KOPT-K1 (cell line): ENCODE data around the gene LIMCH1.
"Not testable (repeated sequence)": the region's sequence is repeated elsewhere in the genome, so short reads cannot be mapped to it uniquely, and the experiment has no call there.

ENCODE experiments used
- H3K27ac ChIP-seq: fragments of 200-600 bp; sonication (generic); 2 replicates; pipeline ENCODE4 v1.5.1; 2016; ENCODE audit warnings: antibody characterized with exemption, mild to moderate bottlenecking, low read depth, low read length; ENCODE audit not compliant: poor library complexity, severe bottlenecking
- H3K36me3 ChIP-seq: fragments of 200-600 bp; sonication (generic); 2 replicates; pipeline ENCODE4 v1.5.1; 2017; ENCODE audit warnings: antibody characterized with exemption, mild to moderate bottlenecking, low read length, moderate library complexity; ENCODE audit not compliant: insufficient read depth
- H3K9me3 ChIP-seq: fragments of 200-600 bp; sonication (generic); 2 replicates; pipeline ENCODE4 v1.5.1; 2017; ENCODE audit warnings: antibody characterized with exemption, low read length, mild to moderate bottlenecking; ENCODE audit not compliant: insufficient read depth, poor library complexity, severe bottlenecking

LIMCH1 gene

GRCh38 chr4:41631523-41631922, 93.6 kb downstream of the LIMCH1 start:
- Histone ChIP-seq H3K27ac (no peak overlapping the region), H3K9me3 (no peaks in the 10 kb centered on the region), H3K36me3 (no peaks in the 10 kb centered on the region)

GRCh38 chr4:41632481-41633073, 94.6 kb downstream of the LIMCH1 start:
- H3K27ac ChIP-seq: no peak overlapping the region
- H3K36me3 ChIP-seq: no peaks in the 10 kb centered on the region

GRCh38 chr4:41633321-41633720, 95.4 kb downstream of the LIMCH1 start:
- Histone ChIP-seq H3K27ac (no peak overlapping the region), H3K36me3 (no peaks in the 10 kb centered on the region)

More at GRCh38 chr4:41632481-41633073, 94.6 kb downstream of the LIMCH1 start:
- no peaks in the 10 kb centered on the region for H3K9me3 ChIP-seq

GRCh38 chr4:41635441-41635840, 97.5 kb downstream of the LIMCH1 start:
- no peaks in the 10 kb centered on the region for H3K36me3 ChIP-seq
- H3K9me3 ChIP-seq: no peaks in the 10 kb centered on the region

More at GRCh38 chr4:41633321-41633720, 95.4 kb downstream of the LIMCH1 start:
- no peaks in the 10 kb centered on the region for H3K9me3 ChIP-seq

GRCh38 chr4:41638203-41638602, 100.2 kb downstream of the LIMCH1 start:
- Histone ChIP-seq H3K36me3 (no peaks in the 10 kb centered on the region), H3K27ac (no peak overlapping the region), H3K9me3 (no peaks in the 10 kb centered on the region)

More at GRCh38 chr4:41635441-41635840, 97.5 kb downstream of the LIMCH1 start:
- H3K27ac ChIP-seq: no peak overlapping the region

- H3K36me3 ChIP-seq: no peaks in the 10 kb centered on the region
- H3K27ac ChIP-seq: no peak overlapping the region
These were observed 100.9 kb downstream of the LIMCH1 start for GRCh38 chr4:41638866-41639265.

GRCh38 chr4:41639291-41639690, 101.3 kb downstream of the LIMCH1 start:
- Histone ChIP-seq H3K9me3 (no peaks in the 10 kb centered on the region), H3K27ac (no peak overlapping the region), H3K36me3 (no peaks in the 10 kb centered on the region)

More at GRCh38 chr4:41638866-41639265, 100.9 kb downstream of the LIMCH1 start:
- no peaks in the 10 kb centered on the region for H3K9me3 ChIP-seq

GRCh38 chr4:41640906-41641305, 102.9 kb downstream of the LIMCH1 start:
- H3K36me3 ChIP-seq: no peaks in the 10 kb centered on the region
- no peaks in the 10 kb centered on the region for H3K9me3 ChIP-seq
- no peak overlapping the region for H3K27ac ChIP-seq

GRCh38 chr4:41642746-41643145, 104.8 kb downstream of the LIMCH1 start:
- H3K27ac ChIP-seq, H3K9me3 ChIP-seq, H3K36me3 ChIP-seq: not testable (repeated sequence)

- no peak overlapping the region for H3K27ac ChIP-seq
- no peaks in the 10 kb centered on the region for H3K36me3 ChIP-seq
- no peaks in the 10 kb centered on the region for H3K9me3 ChIP-seq
These were observed 105.4 kb downstream of the LIMCH1 start for GRCh38 chr4:41643331-41643730.

GRCh38 chr4:41644288-41644914, 106.4 kb downstream of the LIMCH1 start:
- no peaks in the 10 kb centered on the region for H3K36me3 ChIP-seq
- H3K9me3 ChIP-seq: no peaks in the 10 kb centered on the region
- no peak overlapping the region for H3K27ac ChIP-seq

GRCh38 chr4:41644915-41645295, 106.9 kb downstream of the LIMCH1 start:
- no peak overlapping the region for H3K27ac ChIP-seq
- H3K36me3 ChIP-seq: no peaks in the 10 kb centered on the region
- no peaks in the 10 kb centered on the region for H3K9me3 ChIP-seq

- Histone ChIP-seq H3K36me3 (no peaks in the 10 kb centered on the region), H3K9me3 (no peaks in the 10 kb centered on the region), H3K27ac (no peak overlapping the region)
These were observed 107.9 kb downstream of the LIMCH1 start for GRCh38 chr4:41645728-41646390.

GRCh38 chr4:41646862-41647261, 108.9 kb downstream of the LIMCH1 start:
- H3K36me3 ChIP-seq: no peaks in the 10 kb centered on the region
- H3K27ac ChIP-seq: no peak overlapping the region

GRCh38 chr4:41647383-41647782, 109.4 kb downstream of the LIMCH1 start:
- Histone ChIP-seq H3K9me3 (no peaks in the 10 kb centered on the region), H3K36me3 (no peaks in the 10 kb centered on the region), H3K27ac (no peak overlapping the region)

More at GRCh38 chr4:41646862-41647261, 108.9 kb downstream of the LIMCH1 start:
- H3K9me3 ChIP-seq: no peaks in the 10 kb centered on the region
